ENCODE measurements around the gene FAM78B.

Gene FAM78B

GRCh38 chr1:166087734-166088571 is 78.8 kb downstream of the FAM78B start:
- Histone ChIP-seq H2BK12ac (ENCODE audit: low read length) (no peak overlapping the region), H3K9ac (ENCODE audit: low read depth, low read length, poor library complexity) (peak overlapping the region; percentile 51), H2BK15ac (ENCODE audit: low read length) (no peak overlapping the region), H3K23ac (ENCODE audit: low read depth, low read length, poor library complexity) (no peak overlapping the region), H2AFZ (ENCODE audit: low read length) (no peak overlapping the region), H2BK5ac (ENCODE audit: low read length) (no peak overlapping the region), H3K4me2 (ENCODE audit: insufficient read depth, low read length, poor library complexity, severe bottlenecking) (no peak overlapping the region), H3K27me3 (ENCODE audit: control insufficient read depth in 3 of 3, insufficient read depth in 3 of 3, low read depth in 1 of 3, low read length in 3 of 3) (no peaks in the 10 kb centered on the region), H3K4me1 (ENCODE audit: control insufficient read depth in 2 of 2, insufficient read depth in 1 of 2, low read depth in 1 of 2, low read length in 2 of 2) (no peaks in the 10 kb centered on the region), H3K4ac (ENCODE audit: low read length) (no peak overlapping the region), H3K14ac (ENCODE audit: low read length) (no peak overlapping the region), H3K79me1 (ENCODE audit: low read depth, low read length) (no peaks in the 10 kb centered on the region), H2BK120ac (ENCODE audit: low read depth, low read length) (no peak overlapping the region), H3K4me3 (ENCODE audit: low read length in 2 of 2) (no peak overlapping the region), H2AK5ac (ENCODE audit: low read depth, low read length) (no peak overlapping the region), H3K36me3 (replicated peaks in 1 of 2; ENCODE audit: control insufficient read depth in 2 of 2, insufficient read depth in 2 of 2, low read length in 2 of 2) (no peaks in the 10 kb centered on the region), H4K8ac (ENCODE audit: low read depth, low read length) (no peak overlapping the region), H3K9me3 (replicated peaks in 1 of 2; ENCODE audit: control insufficient read depth in 2 of 2, insufficient read depth in 1 of 2, low read depth in 1 of 2, low read length in 2 of 2) (no peaks in the 10 kb centered on the region), H4K91ac (ENCODE audit: low read depth, low read length, poor library complexity) (no peak overlapping the region), H3K27ac (replicated peaks; ENCODE audit: low read length) (no peak overlapping the region), H3K18ac (ENCODE audit: low read length) (no peak overlapping the region)
- no peak for DNase-seq (ENCODE audit: low spot score)
- WGBS, 2 donors (ENCODE audit: extremely low coverage in 2 of 2, insufficient read length in 2 of 2, insufficient replicate concordance in 1 of 2) = no CpG with 5 or more reads among the region's 8 CpGs

DNA sequence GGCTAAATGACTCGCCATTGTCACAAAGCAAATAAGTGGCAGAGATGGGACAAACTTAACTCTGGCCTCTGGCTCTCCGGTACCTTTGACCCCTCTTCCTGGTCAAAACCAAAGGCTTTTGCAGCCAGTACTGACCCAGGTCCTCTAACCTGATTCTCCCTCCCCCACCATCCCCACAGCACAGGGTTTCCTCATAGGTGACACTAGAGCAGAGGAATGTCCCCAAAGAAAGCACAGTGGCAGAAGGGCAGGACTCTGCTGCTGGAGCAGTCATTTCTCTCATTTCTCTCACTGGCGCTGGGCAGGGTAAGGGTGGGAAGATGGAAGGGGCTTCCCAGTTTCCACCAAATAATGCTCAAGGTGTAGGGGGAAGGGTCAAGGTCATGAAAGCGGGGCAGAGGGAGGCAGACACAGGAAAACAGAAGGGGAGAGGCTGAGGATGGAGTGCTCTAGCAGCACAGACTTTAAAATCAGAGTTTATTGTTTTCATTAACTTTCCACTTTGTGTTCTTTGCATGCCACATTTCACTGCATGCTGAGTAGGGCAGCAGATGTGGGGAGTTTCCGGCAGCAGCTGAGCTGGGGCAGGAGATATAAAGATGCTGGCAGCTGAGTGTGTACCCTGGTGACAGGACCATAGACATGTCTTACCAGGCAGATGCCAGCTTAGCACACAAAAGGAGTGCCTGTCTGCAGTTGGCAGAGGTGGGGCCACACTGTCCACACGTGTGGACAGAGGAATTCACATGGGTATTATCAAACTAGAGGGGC is 80.5 kb downstream of the FAM78B start:
- H2AFZ ChIP-seq (ENCODE audit: low read length) = no peak overlapping the region
- H2AK5ac ChIP-seq (ENCODE audit: low read depth, low read length) = no peak overlapping the region
- no peak overlapping the region for H2BK15ac ChIP-seq (ENCODE audit: low read length)
- H3K9me3 ChIP-seq (replicated peaks in 1 of 2; ENCODE audit: control insufficient read depth in 2 of 2, insufficient read depth in 1 of 2, low read depth in 1 of 2, low read length in 2 of 2) = no peaks in the 10 kb centered on the region
- no peaks in the 10 kb centered on the region for H3K79me1 ChIP-seq (ENCODE audit: low read depth, low read length)
- H2BK120ac ChIP-seq (ENCODE audit: low read depth, low read length) = no peak overlapping the region
- H3K36me3 ChIP-seq (replicated peaks in 1 of 2; ENCODE audit: control insufficient read depth in 2 of 2, insufficient read depth in 2 of 2, low read length in 2 of 2) = no peaks in the 10 kb centered on the region
- no peaks in the 10 kb centered on the region for H3K27me3 ChIP-seq (ENCODE audit: control insufficient read depth in 3 of 3, insufficient read depth in 3 of 3, low read depth in 1 of 3, low read length in 3 of 3)
- no peak overlapping the region for H3K14ac ChIP-seq (ENCODE audit: low read length)
- H4K91ac ChIP-seq (ENCODE audit: low read depth, low read length, poor library complexity) = no peak overlapping the region
- DNase-seq (ENCODE audit: low spot score) = no peak
- H3K4me3 ChIP-seq (ENCODE audit: low read length in 2 of 2) = no peak overlapping the region
- no peak overlapping the region for H3K23ac ChIP-seq (ENCODE audit: low read depth, low read length, poor library complexity)
- H2BK5ac ChIP-seq (ENCODE audit: low read length) = no peak overlapping the region
- no peak overlapping the region for H3K4me2 ChIP-seq (ENCODE audit: insufficient read depth, low read length, poor library complexity, severe bottlenecking)
- H3K4me1 ChIP-seq (ENCODE audit: control insufficient read depth in 2 of 2, insufficient read depth in 1 of 2, low read depth in 1 of 2, low read length in 2 of 2) = peaks cover 0 to 1% of the 10 kb centered on the region in 2 donors
- H2BK12ac ChIP-seq (ENCODE audit: low read length) = no peak overlapping the region
- no peak overlapping the region for H3K27ac ChIP-seq (replicated peaks; ENCODE audit: low read length)
- WGBS, 2 donors (ENCODE audit: extremely low coverage in 2 of 2, insufficient read length in 2 of 2, insufficient replicate concordance in 1 of 2) = no CpG with 5 or more reads among the region's 6 CpGs
- no peak overlapping the region for H3K4ac ChIP-seq (ENCODE audit: low read length)
- no peak overlapping the region for H4K8ac ChIP-seq (ENCODE audit: low read depth, low read length)
- H3K9ac ChIP-seq (ENCODE audit: low read depth, low read length, poor library complexity) = no peak overlapping the region
- no peak overlapping the region for H3K18ac ChIP-seq (ENCODE audit: low read length)

- H3K9ac ChIP-seq (ENCODE audit: low read depth, low read length, poor library complexity) = no peak overlapping the region
- H3K4me2 ChIP-seq (ENCODE audit: insufficient read depth, low read length, poor library complexity, severe bottlenecking) = no peak overlapping the region
- H3K23ac ChIP-seq (ENCODE audit: low read depth, low read length, poor library complexity) = no peak overlapping the region
- peak overlapping the region; percentile 25 for H4K91ac ChIP-seq (ENCODE audit: low read depth, low read length, poor library complexity)
- H2AFZ ChIP-seq (ENCODE audit: low read length) = no peak overlapping the region
- no peak overlapping the region for H2BK12ac ChIP-seq (ENCODE audit: low read length)
- no peak overlapping the region for H2AK5ac ChIP-seq (ENCODE audit: low read depth, low read length)
- no peak overlapping the region for H4K8ac ChIP-seq (ENCODE audit: low read depth, low read length)
- no peak for DNase-seq (ENCODE audit: low spot score)
- H3K27me3 ChIP-seq (ENCODE audit: control insufficient read depth in 3 of 3, insufficient read depth in 3 of 3, low read depth in 1 of 3, low read length in 3 of 3) = no peaks in the 10 kb centered on the region
- H3K27ac ChIP-seq (replicated peaks; ENCODE audit: low read length) = no peak overlapping the region
- no peaks in the 10 kb centered on the region for H3K36me3 ChIP-seq (replicated peaks in 1 of 2; ENCODE audit: control insufficient read depth in 2 of 2, insufficient read depth in 2 of 2, low read length in 2 of 2)
- H3K18ac ChIP-seq (ENCODE audit: low read length) = no peak overlapping the region
- H3K9me3 ChIP-seq (replicated peaks in 1 of 2; ENCODE audit: control insufficient read depth in 2 of 2, insufficient read depth in 1 of 2, low read depth in 1 of 2, low read length in 2 of 2) = no peaks in the 10 kb centered on the region
- no peak overlapping the region for H2BK15ac ChIP-seq (ENCODE audit: low read length)
- no peak overlapping the region for H3K14ac ChIP-seq (ENCODE audit: low read length)
- no CpG with 5 or more reads among the region's 3 CpGs for WGBS, 2 donors (ENCODE audit: extremely low coverage in 2 of 2, insufficient read length in 2 of 2, insufficient replicate concordance in 1 of 2)
- no peak overlapping the region for H2BK5ac ChIP-seq (ENCODE audit: low read length)
- peaks cover 0 to 1% of the 10 kb centered on the region in 2 donors for H3K4me1 ChIP-seq (ENCODE audit: control insufficient read depth in 2 of 2, insufficient read depth in 1 of 2, low read depth in 1 of 2, low read length in 2 of 2)
- H3K4ac ChIP-seq (ENCODE audit: low read length) = no peak overlapping the region
- no peak overlapping the region for H2BK120ac ChIP-seq (ENCODE audit: low read depth, low read length)
- no peaks in the 10 kb centered on the region for H3K79me1 ChIP-seq (ENCODE audit: low read depth, low read length)
- no peak overlapping the region for H3K4me3 ChIP-seq (ENCODE audit: low read length in 2 of 2)
Observed at GRCh38 chr1:166084613-166085012, 82.2 kb downstream of the FAM78B start.

DNA sequence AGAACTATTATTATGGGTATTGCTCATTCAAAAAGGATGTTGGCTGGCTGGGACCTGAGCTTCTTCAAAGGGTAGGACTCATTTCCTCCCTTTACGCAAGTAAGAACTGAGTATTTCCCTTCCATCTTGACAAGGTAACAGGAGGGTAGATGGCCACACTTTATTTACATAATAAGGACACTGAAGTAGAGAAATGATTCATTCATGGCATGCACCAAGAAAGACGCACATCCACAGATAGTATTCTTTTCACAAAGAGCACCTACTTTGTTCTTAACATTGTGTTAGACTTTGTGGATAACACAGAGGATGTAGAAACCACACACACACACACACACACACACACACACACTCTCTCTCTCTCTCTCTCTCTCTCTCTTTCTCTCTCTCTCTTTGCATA is 82.9 kb downstream of the FAM78B start:
- Histone ChIP-seq H3K18ac (ENCODE audit: low read length) (no peak overlapping the region), H3K4me3 (ENCODE audit: low read length in 2 of 2) (no peak overlapping the region), H2AK5ac (ENCODE audit: low read depth, low read length) (no peak overlapping the region), H3K4ac (ENCODE audit: low read length) (no peak overlapping the region), H2BK120ac (ENCODE audit: low read depth, low read length) (no peak overlapping the region), H3K27me3 (ENCODE audit: control insufficient read depth in 3 of 3, insufficient read depth in 3 of 3, low read depth in 1 of 3, low read length in 3 of 3) (no peaks in the 10 kb centered on the region), H3K4me1 (ENCODE audit: control insufficient read depth in 2 of 2, insufficient read depth in 1 of 2, low read depth in 1 of 2, low read length in 2 of 2) (peaks cover 0 to 1% of the 10 kb centered on the region in 2 donors), H2AFZ (ENCODE audit: low read length) (no peak overlapping the region), H4K91ac (ENCODE audit: low read depth, low read length, poor library complexity) (no peak overlapping the region), H3K36me3 (replicated peaks in 1 of 2; ENCODE audit: control insufficient read depth in 2 of 2, insufficient read depth in 2 of 2, low read length in 2 of 2) (no peaks in the 10 kb centered on the region), H3K27ac (replicated peaks; ENCODE audit: low read length) (no peak overlapping the region), H2BK5ac (ENCODE audit: low read length) (no peak overlapping the region), H2BK15ac (ENCODE audit: low read length) (no peak overlapping the region), H4K8ac (ENCODE audit: low read depth, low read length) (no peak overlapping the region), H3K9me3 (replicated peaks in 1 of 2; ENCODE audit: control insufficient read depth in 2 of 2, insufficient read depth in 1 of 2, low read depth in 1 of 2, low read length in 2 of 2) (no peaks in the 10 kb centered on the region), H3K9ac (ENCODE audit: low read depth, low read length, poor library complexity) (no peak overlapping the region), H3K14ac (ENCODE audit: low read length) (no peak overlapping the region), H3K79me1 (ENCODE audit: low read depth, low read length) (no peaks in the 10 kb centered on the region), H3K4me2 (ENCODE audit: insufficient read depth, low read length, poor library complexity, severe bottlenecking) (no peak overlapping the region), H2BK12ac (ENCODE audit: low read length) (no peak overlapping the region), H3K23ac (ENCODE audit: low read depth, low read length, poor library complexity) (no peak overlapping the region)
- DNase-seq (ENCODE audit: low spot score) = no peak
- WGBS, 2 donors (ENCODE audit: extremely low coverage in 2 of 2, insufficient read length in 2 of 2, insufficient replicate concordance in 1 of 2) = no CpG with 5 or more reads among the region's 2 CpGs

Data from neuronal stem cell (in vitro differentiated cells).